SK-N-SH (cell line): Measurements from ENCODE around the gene NYNRIN. TPM values are rescaled to one million over a fixed set of nuclear protein-coding genes. Genes with fewer than 3 reads are reported as not detected.

Experiments used
- CTCF ChIA-PET: fragments of 300-600, 350-600 bp; formaldehyde crosslinking; extraction: SDS; loops from one replicate; lab custom pipeline; 2021; lab: Yijun Ruan, JAX
- POLR2A ChIA-PET: fragments of 350-600 bp; sonication (Branson Sonifier 250); formaldehyde crosslinking; extraction: SDS; loops from one replicate; lab custom pipeline; 2020; ENCODE audit warnings: antibody characterized with exemption, inconsistent platforms; lab: Yijun Ruan, JAX
- DNase-seq: peaks from one replicate; pipeline ENCODE4 v3.0.0; 2012
- H2AFZ ChIP-seq: fragments of 200-600 bp; sonication (generic); 2 replicates; pipeline ENCODE4 v1.8.1; 2016; ENCODE audit warnings: antibody characterized with exemption, mild to moderate bottlenecking, low read depth
- H3F3A ChIP-seq: fragments of 200-600 bp; sonication (generic); replicated peaks from 2 replicates; pipeline ENCODE3; 2016; ENCODE audit warnings: antibody characterized with exemption, mild to moderate bottlenecking; ENCODE audit not compliant: insufficient read depth
- H3K27ac ChIP-seq, 2 experiments: fragments of 200-500 bp in 1 of 2; fragments of 200-600 bp in 1 of 2; sonication (Bioruptor generic) in 1 of 2; sonication (generic), shearing (Covaris generic) in 1 of 2; 2 replicates each; pipeline versions ENCODE4 v1.5.1 to v1.6.1; 2014 to 2016; ENCODE audit warnings: low read depth in 2 of 2, inconsistent platforms in 1 of 2, low read length in 1 of 2, mild to moderate bottlenecking in 1 of 2, mixed read lengths in 1 of 2
- H3K27me3 ChIP-seq: fragments of 200-600 bp; sonication (generic), shearing (Covaris generic); 2 replicates; pipeline ENCODE4 v1.6.1; 2016; ENCODE audit warnings: mixed run types; ENCODE audit not compliant: insufficient read depth
- H3K36me3 ChIP-seq, 2 experiments: fragments of 200-500 bp in 1 of 2; fragments of 200-600 bp in 1 of 2; sonication (Bioruptor generic) in 1 of 2; sonication (generic) in 1 of 2; replicated peaks in 1 of 2; 2 replicates each; pipeline versions ENCODE3 to v1.5.1; 2014 to 2016; ENCODE audit warnings: low read length in 1 of 2, mild to moderate bottlenecking in 1 of 2; ENCODE audit not compliant: insufficient read depth in 2 of 2, control insufficient read depth in 1 of 2
- H3K4me1 ChIP-seq, 2 experiments: fragments of 200-500 bp in 1 of 2; fragments of 200-600 bp in 1 of 2; sonication (Bioruptor generic) in 1 of 2; sonication (generic), shearing (Covaris generic) in 1 of 2; 2 replicates each; pipeline versions ENCODE4 v1.5.1 to v1.6.1; 2014 to 2016; ENCODE audit warnings: low read depth in 1 of 2, low read length in 1 of 2, mixed run types in 1 of 2; ENCODE audit not compliant: insufficient read depth in 2 of 2, control insufficient read depth in 1 of 2
- H3K4me2 ChIP-seq: fragments of 200-600 bp; sonication (generic), shearing (Covaris generic); 2 replicates; pipeline ENCODE4 v1.6.1; 2017; ENCODE audit warnings: mixed run types
- H3K4me3 ChIP-seq, 2 experiments: fragments of 200-500 bp in 1 of 2; fragments of 200-600 bp in 1 of 2; sonication (Bioruptor generic) in 1 of 2; sonication (generic), shearing (Covaris generic) in 1 of 2; 2 replicates each; pipeline versions ENCODE4 v1.5.1 to v1.8.1; 2014 to 2016; ENCODE audit warnings: low read depth in 2 of 2, inconsistent platforms in 1 of 2, low read length in 1 of 2, mild to moderate bottlenecking in 1 of 2, mixed read lengths in 1 of 2, moderate library complexity in 1 of 2
- H3K79me2 ChIP-seq: fragments of 200-600 bp; sonication (generic); 2 replicates; pipeline ENCODE4 v1.8.1; 2017; ENCODE audit warnings: mild to moderate bottlenecking; ENCODE audit not compliant: insufficient read depth
- H3K9ac ChIP-seq: fragments of 200-600 bp; sonication (generic); 2 replicates; pipeline ENCODE4 v1.6.1; 2017; ENCODE audit warnings: mixed run types
- H3K9me2 ChIP-seq: fragments of 200-600 bp; sonication (generic); 2 replicates; pipeline ENCODE4 v1.6.1; 2017; ENCODE audit warnings: mixed run types
- H3K9me3 ChIP-seq: fragments of 200-600 bp; sonication (generic); 2 replicates; pipeline ENCODE4 v1.6.1; 2017; ENCODE audit warnings: mixed run types, mild to moderate bottlenecking, moderate library complexity
- H4K20me1 ChIP-seq: fragments of 200-600 bp; sonication (generic); 2 replicates; pipeline ENCODE4 v1.6.1; 2017; ENCODE audit warnings: mild to moderate bottlenecking, mixed run types; ENCODE audit not compliant: insufficient read depth
- EZH2phosphoT487 ChIP-seq: fragments of 200-600 bp; sonication (generic); IDR thresholded peaks from 2 replicates; pipeline ENCODE4 v1.6.1; 2017; ENCODE audit warnings: low read depth, mixed run types, mild to moderate bottlenecking, antibody characterized with exemption, moderate library complexity, borderline replicate concordance
- FOSL2 ChIP-seq: IDR thresholded peaks from 2 replicates; pipeline ENCODE4 v1.4.0; 2012; ENCODE audit warnings: low read depth, mild to moderate bottlenecking, moderate library complexity, borderline replicate concordance
- GABPA ChIP-seq: IDR thresholded peaks from 2 replicates; pipeline ENCODE4 v1.4.0; 2012; ENCODE audit warnings: low read depth, mild to moderate bottlenecking
- GATA2 ChIP-seq: sonication (generic); formaldehyde crosslinking; IDR thresholded peaks from 2 replicates; pipeline ENCODE4 v1.5.0; 2020; ENCODE audit warnings: mild to moderate bottlenecking, missing genetic modification reagents
- IRF3 ChIP-seq: fragments of 150-350 bp; IDR thresholded peaks from 2 replicates; pipeline ENCODE4 v1.6.1; 2016; ENCODE audit warnings: mild to moderate bottlenecking, low read depth, low read length
- MXI1 ChIP-seq: IDR thresholded peaks from 2 replicates; pipeline ENCODE4 v1.6.1; 2012; ENCODE audit warnings: mild to moderate bottlenecking, low read depth, low read length, improper control_type of control experiment
- POLR2AphosphoS5 ChIP-seq: IDR thresholded peaks from 2 replicates; pipeline ENCODE4 v1.6.1; 2012; ENCODE audit warnings: low read depth, low read length
- TAF1 ChIP-seq: IDR thresholded peaks from 2 replicates; pipeline ENCODE4 v1.6.1; 2012; ENCODE audit warnings: low read depth, mild to moderate bottlenecking, low read length, moderate library complexity, borderline replicate concordance
- USF1 ChIP-seq: IDR thresholded peaks from 2 replicates; pipeline ENCODE4 v1.4.0; 2012; ENCODE audit warnings: low read depth, borderline replicate concordance
- WGBS: methylation state at CpG from one replicate; pipeline ENCODE4 v1.1.6; 2017; ENCODE audit warnings: low lambda C conversion rate; 5-methylcytosine and 5-hydroxymethylcytosine counted together
- polyA plus RNA-seq, 3 experiments: library from polyadenylated mRNA; depleted of rRNA; stranded (reverse); fragments of >200 nt; gene quantifications; 2 replicates each; pipeline ENCODE4 v1.2.3, GENCODE V29; 2012
- TF ChIP-seq, protein P1 (sequence below): IDR thresholded peaks from 2 replicates; pipeline ENCODE4 v1.6.1; 2012; ENCODE audit warnings: mild to moderate bottlenecking, low read depth, low read length, moderate library complexity
- TF ChIP-seq, protein P2 (sequence below): IDR thresholded peaks from 2 replicates; pipeline ENCODE4 v1.4.0; 2012; ENCODE audit warnings: low read depth
- TF ChIP-seq, protein P3 (sequence below): fragments of 150-350 bp; IDR thresholded peaks from 2 replicates; pipeline ENCODE4 v1.6.1; 2017; ENCODE audit warnings: antibody characterized with exemption, low read length, low read depth, borderline replicate concordance

Gene NYNRIN
- polyA plus RNA-seq, 1 of the 3 experiments (the other 2 are of a cell fraction): 4.8 TPM

DNA sequence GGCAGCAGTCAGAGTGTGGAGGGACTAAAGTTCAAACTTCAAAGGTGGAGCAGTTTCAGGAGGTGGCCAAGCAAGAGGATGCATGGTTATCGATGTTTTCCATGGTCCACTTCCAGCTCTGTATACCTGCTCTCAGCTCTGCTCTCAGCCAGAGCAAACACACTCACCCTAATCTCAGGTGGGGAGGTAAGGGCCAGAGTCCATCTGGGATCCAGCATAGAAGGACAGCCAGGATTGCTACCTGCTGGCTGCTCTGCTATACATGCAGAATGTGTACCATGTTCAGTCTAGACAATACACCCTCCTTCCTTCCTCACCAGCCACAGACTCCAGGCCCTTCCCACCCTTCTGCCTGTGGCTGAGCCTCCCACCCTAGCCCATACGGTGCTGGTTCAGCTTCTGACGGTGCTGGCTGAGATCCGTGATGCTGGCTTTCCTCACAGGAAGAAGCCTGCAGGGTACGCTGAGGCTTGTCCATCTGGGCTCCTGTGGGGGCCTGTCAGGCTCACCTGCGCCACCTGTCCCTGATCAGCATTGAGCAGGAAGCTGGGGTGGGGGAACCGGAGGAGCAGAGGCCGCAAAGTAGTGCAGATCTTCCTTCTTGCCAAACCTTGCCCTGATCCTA is 28.2 kb downstream of the NYNRIN start (continued):
- no peak for TF ChIP-seq IRF3
- TF ChIP-seq POLR2AphosphoS5: no peak
- no peak for TF ChIP-seq TAF1
- TF ChIP-seq GATA2 (CRISPR knock-in tag): no peak
- TF ChIP-seq, all 33 proteins: peak for 0

DNA sequence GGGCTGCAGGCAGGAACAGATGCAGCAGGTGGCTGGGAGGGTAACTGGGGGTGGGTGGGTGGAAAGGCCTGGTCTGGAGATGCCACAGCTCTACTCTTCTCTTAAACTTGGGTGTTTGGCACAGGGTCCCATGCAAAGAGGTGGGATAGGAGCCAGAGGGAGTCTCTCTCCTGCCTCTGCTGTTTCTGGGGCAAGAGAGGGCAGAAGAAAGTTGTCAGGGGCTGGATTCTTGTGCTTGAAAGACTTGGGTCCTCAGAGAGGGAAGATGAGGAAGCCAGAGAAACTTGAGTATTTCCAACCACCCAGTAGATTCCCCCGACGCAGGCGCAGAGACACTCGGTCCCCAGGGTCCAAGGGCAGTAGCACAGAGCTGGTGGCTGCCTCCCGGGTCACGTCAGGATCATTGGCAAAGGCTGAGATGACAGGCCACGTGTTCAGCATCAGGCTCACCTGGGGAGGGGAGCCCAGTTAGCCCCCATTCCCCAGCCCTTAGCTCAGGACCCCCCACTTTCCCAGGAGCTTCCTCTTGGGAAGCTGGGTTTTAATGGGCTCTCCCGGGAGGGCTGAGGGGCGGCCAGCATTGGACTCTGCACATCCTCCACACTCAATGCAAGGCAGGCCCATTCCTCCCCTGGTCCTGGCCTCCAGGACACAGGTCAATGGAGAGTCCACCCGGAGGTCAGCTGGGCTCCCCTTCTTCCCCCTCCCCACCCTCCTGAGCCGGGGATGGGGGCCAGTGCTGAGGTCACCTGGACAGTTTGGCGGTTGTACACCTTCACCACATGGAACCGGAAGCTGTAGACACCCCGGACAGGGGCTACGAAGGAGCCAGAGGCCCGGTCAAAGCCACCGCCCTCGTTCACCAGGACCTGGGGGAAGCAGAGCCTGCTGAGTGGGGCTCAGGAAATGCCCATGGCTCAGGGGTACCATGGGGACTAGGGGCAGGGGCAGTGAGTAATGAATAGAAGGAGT is 29.0 kb downstream of the NYNRIN start:
- ChIA-PET POLR2A (no interaction called here), CTCF (interaction anchor here (0.7 to 16.1 kb wide), 9 partner anchors 9 to 185 kb away, joined by 3 to 275 read pairs (median 5); partner anchors contain the start of genes ADCY4 and TINF2)
- H3K4me1 ChIP-seq: peaks cover 26 to 31% of the 10 kb centered on the region in 2 experiments; a peak in 3 of 4 replicates

More for the DNA sequence above, 29.0 kb downstream of the NYNRIN start:
- Histone ChIP-seq H3K27me3 (no peaks in the 10 kb centered on the region), H4K20me1 (peaks cover 10% of the 10 kb centered on the region), H3K9me2 (no peaks in the 10 kb centered on the region), H3K27ac (no peak overlapping the region), H2AFZ (no peak overlapping the region)
- TF ChIP-seq, protein P1, sequence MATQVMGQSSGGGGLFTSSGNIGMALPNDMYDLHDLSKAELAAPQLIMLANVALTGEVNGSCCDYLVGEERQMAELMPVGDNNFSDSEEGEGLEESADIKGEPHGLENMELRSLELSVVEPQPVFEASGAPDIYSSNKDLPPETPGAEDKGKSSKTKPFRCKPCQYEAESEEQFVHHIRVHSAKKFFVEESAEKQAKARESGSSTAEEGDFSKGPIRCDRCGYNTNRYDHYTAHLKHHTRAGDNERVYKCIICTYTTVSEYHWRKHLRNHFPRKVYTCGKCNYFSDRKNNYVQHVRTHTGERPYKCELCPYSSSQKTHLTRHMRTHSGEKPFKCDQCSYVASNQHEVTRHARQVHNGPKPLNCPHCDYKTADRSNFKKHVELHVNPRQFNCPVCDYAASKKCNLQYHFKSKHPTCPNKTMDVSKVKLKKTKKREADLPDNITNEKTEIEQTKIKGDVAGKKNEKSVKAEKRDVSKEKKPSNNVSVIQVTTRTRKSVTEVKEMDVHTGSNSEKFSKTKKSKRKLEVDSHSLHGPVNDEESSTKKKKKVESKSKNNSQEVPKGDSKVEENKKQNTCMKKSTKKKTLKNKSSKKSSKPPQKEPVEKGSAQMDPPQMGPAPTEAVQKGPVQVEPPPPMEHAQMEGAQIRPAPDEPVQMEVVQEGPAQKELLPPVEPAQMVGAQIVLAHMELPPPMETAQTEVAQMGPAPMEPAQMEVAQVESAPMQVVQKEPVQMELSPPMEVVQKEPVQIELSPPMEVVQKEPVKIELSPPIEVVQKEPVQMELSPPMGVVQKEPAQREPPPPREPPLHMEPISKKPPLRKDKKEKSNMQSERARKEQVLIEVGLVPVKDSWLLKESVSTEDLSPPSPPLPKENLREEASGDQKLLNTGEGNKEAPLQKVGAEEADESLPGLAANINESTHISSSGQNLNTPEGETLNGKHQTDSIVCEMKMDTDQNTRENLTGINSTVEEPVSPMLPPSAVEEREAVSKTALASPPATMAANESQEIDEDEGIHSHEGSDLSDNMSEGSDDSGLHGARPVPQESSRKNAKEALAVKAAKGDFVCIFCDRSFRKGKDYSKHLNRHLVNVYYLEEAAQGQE: no peak
- no peak for TF ChIP-seq GATA2 (CRISPR knock-in tag)
- TF ChIP-seq, protein P2, sequence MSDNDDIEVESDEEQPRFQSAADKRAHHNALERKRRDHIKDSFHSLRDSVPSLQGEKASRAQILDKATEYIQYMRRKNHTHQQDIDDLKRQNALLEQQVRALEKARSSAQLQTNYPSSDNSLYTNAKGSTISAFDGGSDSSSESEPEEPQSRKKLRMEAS: no peak
- no peak for TF ChIP-seq GABPA
- no peak for TF ChIP-seq EZH2phosphoT487
- TF ChIP-seq IRF3: no peak
- no peak for TF ChIP-seq FOSL2
- TF ChIP-seq, protein P3, sequence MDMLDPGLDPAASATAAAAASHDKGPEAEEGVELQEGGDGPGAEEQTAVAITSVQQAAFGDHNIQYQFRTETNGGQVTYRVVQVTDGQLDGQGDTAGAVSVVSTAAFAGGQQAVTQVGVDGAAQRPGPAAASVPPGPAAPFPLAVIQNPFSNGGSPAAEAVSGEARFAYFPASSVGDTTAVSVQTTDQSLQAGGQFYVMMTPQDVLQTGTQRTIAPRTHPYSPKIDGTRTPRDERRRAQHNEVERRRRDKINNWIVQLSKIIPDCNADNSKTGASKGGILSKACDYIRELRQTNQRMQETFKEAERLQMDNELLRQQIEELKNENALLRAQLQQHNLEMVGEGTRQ: no peak
- TF ChIP-seq MXI1: no peak
- no peak for TF ChIP-seq USF1
- TF ChIP-seq, all 33 proteins: peak for 0
- no peaks in the 10 kb centered on the region for H3K9me3 ChIP-seq
- H3K4me3 ChIP-seq: no peak overlapping the region
- peaks cover 27% of the 10 kb centered on the region for H3K79me2 ChIP-seq
- DNase-seq: no peak
- no peak overlapping the region for H3K4me2 ChIP-seq
- peaks cover 7 to 9% of the 10 kb centered on the region in 2 experiments for H3K36me3 ChIP-seq
- H3F3A ChIP-seq: peaks cover 7% of the 10 kb centered on the region
- WGBS: 93% methylated on average over 12 of the region's 18 CpGs
- H3K9ac ChIP-seq: no peak overlapping the region
